ENCODE results near the gene VAMP3. TPM values are rescaled to one million over a fixed set of nuclear protein-coding genes. Genes with fewer than 3 reads are reported as not detected.

VAMP3 gene
- total RNA-seq, 1 experiment from 2014 or later = 198 TPM

GRCh38 chr1:7813677-7814373, 42.7 kb downstream of the VAMP3 start:
- no peak for DNase-seq (ENCODE audit: low read depth)

GRCh38 chr1:7821282-7821681, 50.2 kb downstream of the VAMP3 start:
- no peak for DNase-seq (ENCODE audit: low read depth)

GRCh38 chr1:7824701-7825100, 53.6 kb downstream of the VAMP3 start:
- no peak for DNase-seq (ENCODE audit: low read depth)

GRCh38 chr1:7826363-7826762, 55.3 kb downstream of the VAMP3 start:
- DNase-seq (ENCODE audit: low read depth) = no peak

- DNase-seq (ENCODE audit: low read depth) = no peak
Observed at GRCh38 chr1:7827126-7827955, 56.2 kb downstream of the VAMP3 start.

Other genes with a start within 250 kb of the VAMP3 start
- gene PER3, start 13.0 kb downstream of the VAMP3 start, total RNA-seq (2014; rRNA removed; shearing (Covaris generic)) = 10.5 and 16.8 TPM in 2 replicates
- 0.05 TPM in 1 of 2 replicates, not detected in the other for gene UTS2, start 81.8 kb downstream of the VAMP3 start, total RNA-seq (2014; rRNA removed; shearing (Covaris generic))
- 10.5 and 11.0 TPM in 2 replicates for gene TNFRSF9, start 169.5 kb downstream of the VAMP3 start, total RNA-seq (2014; rRNA removed; shearing (Covaris generic))
- gene PARK7, start 190.4 kb downstream of the VAMP3 start, total RNA-seq (2014; rRNA removed; shearing (Covaris generic)) = 231 and 297 TPM in 2 replicates

Data from M059J (cell line).